Fibroblast of gingiva (primary cell): ENCODE results near the gene NFATC1.

Source experiments
- DNase-seq: peaks from one replicate; pipeline ENCODE4 v3.0.0-alpha.2; 2011; ENCODE audit warnings: low read depth

NFATC1 gene

DNA sequence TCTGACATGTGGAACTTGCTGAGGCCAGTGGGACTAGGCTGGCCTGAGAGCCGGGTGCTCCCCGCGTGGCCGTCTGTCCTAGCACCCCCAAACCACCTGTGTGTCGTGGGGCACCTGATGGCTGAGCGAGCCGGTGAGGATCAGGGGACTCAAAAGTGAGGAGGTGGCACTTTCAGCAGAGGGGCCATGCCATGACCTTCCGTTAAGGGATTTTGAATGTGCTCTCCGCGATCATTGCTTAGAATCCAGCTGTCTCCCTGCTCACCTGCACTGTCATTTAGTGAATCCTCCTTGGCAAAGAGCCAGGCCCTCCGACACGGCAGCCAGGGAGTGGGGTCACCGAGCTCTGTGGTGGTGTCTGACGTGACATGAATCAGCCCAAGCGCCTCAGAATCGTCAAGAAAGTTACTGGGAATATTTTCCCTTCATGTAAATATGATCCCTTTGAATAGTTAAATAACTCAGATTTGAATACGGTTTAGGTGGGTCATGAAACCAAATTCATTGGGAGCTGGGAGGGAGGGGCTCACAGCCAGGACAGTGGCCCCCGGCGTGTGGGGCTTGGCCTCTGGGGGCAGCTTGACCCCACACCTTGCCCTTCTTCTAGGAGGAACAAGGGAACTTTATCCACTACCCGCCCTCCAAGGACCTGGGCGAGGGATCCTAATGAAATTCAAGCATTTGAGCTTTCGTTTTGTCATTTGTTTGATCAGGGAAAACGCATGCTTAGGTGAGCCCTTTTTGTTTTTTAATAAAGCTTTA is 9.5 kb downstream of the NFATC1 start:
- DNase-seq, result no peak

DNA sequence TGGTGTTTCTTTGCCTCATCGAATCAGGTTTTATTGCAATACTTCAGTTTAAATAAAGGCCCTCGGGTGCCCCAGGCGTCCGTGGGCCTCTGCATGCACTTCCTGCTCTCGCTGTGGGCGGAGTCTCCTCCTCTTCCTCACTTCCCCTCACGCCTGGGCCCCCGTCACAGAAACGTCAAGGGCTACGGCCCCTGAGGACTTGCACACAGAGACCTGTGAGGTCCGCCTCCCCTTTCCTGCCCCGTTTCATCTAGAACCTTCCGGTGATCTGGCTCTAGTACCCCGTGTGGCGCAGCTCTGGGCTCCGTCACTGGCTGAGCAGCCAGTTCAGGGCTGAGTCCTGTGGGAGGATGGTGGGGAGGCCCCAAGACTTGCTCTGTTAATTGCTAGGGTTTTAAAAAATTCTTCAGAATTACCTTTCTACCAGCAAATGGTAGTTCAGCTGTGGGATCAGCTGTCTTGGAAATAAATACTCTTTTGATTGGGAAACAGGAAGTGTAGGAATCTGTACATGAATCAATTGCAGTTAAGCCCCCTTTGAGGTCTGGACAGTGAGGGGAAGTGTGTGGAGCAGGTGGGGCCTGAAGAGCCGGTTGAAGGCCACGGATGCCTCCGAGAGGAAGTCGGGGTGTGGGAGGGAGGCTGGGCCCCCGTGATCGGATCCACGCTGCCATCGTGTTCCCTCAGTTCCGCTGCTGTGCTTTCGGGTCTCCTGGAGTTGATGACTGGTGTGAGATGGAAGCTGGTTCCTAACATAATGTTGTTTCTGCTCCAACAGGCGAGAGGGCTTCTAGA is 10.2 kb downstream of the NFATC1 start:
- DNase-seq, result no peak

DNA sequence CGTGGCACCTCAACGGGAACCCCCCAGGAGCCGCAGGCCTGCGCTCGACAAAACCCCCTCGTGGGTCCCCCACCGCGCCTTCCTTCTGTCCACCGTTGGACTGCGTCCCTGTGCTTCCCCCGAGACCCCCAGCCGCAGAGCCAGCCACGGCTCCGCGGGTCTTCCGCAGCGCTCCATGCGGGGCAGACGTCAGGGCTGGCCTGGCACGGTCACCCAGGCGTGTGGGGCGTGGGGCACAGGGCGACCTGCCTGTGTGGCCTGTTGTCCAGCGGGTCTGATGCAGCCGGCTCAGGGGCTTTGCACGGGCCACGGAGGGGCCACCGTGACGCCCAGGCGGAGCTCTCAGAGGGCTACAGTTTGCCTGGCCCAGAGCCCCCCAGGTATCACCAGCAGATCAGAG is 11.0 kb downstream of the NFATC1 start:
- no peak for DNase-seq

DNA sequence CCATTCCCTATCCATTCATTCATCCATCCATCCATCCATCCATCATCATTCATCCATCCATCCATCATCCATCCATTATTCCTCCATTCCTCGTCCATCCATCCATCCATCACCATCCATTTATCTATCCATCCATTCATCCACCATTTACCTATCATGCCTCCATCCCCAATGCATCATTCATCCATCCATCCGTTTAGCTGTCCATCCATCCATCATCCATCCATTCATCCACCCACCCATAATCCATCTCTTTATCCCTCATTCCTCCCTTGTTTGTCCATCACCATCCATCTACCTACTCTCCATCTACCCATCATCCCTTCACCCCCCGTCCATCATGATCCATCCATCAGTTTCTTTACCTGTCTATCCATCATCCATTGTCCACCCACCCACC is 13.6 kb downstream of the NFATC1 start:
- DNase-seq, result no peak

DNA sequence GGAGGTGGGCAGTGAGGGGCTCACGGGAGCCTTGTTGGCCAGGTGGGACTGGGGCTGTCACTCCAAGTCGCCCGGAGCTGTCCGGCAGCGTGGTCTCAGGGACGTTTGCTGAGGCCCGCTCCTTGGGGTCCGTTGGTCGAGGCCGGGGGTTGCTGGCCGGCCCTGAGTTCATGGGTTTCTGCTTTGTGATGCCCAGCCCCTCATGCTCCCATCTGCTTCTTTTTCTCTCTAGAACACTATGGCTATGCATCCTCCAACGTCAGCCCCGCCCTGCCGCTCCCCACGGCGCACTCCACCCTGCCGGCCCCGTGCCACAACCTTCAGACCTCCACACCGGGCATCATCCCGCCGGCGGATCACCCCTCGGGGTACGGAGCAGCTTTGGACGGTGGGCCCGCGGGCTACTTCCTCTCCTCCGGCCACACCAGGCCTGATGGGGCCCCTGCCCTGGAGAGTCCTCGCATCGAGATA is 14.5 kb downstream of the NFATC1 start:
- no peak for DNase-seq

DNA sequence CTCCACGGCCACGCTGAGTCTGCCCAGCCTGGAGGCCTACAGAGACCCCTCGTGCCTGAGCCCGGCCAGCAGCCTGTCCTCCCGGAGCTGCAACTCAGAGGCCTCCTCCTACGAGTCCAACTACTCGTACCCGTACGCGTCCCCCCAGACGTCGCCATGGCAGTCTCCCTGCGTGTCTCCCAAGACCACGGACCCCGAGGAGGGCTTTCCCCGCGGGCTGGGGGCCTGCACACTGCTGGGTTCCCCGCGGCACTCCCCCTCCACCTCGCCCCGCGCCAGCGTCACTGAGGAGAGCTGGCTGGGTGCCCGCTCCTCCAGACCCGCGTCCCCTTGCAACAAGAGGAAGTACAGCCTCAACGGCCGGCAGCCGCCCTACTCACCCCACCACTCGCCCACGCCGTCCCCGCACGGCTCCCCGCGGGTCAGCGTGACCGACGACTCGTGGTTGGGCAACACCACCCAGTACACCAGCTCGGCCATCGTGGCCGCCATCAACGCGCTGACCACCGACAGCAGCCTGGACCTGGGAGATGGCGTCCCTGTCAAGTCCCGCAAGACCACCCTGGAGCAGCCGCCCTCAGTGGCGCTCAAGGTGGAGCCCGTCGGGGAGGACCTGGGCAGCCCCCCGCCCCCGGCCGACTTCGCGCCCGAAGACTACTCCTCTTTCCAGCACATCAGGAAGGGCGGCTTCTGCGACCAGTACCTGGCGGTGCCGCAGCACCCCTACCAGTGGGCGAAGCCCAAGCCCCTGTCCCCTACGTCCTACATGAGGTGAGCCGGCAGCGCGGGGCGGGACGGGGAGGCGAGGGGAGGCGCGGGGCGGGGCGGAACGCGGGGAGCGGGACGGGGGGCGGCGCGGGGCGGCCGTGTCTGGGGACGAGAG is 15.2 kb downstream of the NFATC1 start:
- no peak for DNase-seq

DNA sequence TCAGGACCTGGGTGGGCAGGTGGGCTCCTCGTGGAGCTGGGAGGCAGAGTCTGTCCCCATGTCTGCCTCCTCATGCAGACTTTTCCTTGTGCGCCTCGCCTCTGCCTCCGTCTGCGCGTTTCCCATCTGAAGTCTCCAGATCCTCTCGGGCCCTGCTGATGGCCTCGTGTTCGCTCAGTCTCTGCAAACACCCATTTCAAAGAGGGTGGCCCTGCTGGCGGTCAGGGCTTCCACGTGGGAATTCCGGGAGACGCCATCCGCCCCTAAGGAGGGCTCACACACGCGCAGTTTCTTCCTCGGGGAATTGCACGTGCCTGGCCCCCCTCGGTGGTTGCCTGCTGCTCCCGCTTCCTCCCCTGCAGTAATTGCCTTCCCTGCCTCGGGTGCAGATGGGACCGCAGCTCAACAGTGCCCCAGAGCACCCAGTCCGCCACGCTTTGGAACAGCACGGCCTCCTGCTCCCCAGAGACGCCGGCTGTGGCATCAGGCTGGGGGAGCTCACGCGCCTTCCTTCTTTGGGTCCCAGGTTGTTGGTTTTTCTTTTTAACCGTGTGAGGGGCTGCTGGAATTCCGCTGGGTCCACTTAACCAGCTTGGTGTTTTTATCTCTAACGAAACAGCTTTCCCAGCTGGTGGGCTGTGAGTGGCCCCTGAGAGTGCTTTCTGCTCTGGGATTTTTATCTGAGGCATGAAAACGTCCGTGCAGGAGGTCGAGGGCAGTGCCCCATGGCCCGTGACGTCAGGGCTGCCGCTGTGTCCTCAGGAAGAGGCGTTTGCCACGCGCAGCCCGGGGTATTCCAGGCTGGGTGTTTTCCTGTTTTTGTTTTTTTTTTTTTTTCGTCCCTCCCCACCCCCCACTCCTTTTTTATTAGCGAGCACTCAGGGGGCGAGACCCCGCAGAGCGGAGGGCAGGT is 16.1 kb downstream of the NFATC1 start:
- DNase-seq, result no peak

DNA sequence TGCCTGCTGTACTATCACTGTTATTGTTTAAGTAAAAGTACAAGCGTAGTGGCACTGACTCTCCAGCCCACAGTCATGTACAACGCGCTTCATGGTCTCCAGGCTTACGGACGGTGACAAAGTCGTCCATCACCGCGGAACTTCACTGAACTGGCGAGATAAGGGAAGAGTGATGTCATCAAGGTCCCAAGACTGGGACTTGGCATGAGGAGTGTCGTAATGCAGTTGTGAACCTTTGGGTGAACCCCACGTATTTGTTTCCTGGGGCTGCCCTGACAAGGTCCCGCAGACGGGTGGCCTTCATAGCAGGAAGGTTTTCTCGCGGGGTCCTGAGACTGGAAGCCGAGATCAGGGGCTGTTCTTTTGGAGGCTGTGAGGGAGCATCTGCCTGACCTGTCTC is 17.3 kb downstream of the NFATC1 start:
- DNase-seq, result no peak

DNA sequence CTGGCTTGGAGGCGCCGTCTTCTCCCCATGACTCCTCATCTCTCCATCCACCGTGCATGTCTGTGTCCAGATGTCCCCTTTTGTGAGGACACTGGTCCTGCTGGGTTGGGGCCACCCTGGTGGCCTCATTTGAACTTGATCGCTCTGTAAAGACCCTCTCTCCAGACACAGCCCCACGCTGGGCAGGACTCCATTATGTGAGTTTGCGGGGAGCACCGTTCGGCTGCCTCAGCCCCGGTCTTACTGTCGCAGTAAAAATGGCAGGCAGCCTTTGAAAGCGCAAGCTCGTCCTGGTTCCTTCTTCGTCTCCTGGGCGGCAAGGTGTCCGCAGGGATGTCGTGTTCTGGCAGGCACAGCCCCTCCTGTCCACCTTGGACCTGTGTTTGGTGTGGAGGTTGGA is 17.7 kb downstream of the NFATC1 start:
- DNase-seq, result no peak

DNA sequence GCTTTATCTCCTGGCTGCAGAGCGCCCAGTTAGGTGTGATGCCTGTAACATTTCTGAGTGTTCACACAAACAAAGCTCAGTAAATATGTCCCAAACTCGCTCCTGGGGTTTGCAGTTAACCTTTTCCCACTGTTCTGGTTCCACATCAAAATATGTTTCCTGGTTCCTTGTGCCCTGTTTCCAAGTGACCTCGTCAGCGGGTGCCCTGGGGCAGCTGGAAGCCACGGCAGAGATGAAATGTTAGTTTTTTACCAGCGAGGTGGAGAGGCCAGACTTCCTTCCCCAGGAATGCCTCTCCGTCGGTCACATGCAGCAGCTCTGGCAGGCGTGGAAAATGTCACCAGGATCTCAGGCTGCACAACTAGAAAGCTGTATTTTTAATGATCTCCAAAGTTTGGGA is 18.2 kb downstream of the NFATC1 start:
- no peak for DNase-seq

DNA sequence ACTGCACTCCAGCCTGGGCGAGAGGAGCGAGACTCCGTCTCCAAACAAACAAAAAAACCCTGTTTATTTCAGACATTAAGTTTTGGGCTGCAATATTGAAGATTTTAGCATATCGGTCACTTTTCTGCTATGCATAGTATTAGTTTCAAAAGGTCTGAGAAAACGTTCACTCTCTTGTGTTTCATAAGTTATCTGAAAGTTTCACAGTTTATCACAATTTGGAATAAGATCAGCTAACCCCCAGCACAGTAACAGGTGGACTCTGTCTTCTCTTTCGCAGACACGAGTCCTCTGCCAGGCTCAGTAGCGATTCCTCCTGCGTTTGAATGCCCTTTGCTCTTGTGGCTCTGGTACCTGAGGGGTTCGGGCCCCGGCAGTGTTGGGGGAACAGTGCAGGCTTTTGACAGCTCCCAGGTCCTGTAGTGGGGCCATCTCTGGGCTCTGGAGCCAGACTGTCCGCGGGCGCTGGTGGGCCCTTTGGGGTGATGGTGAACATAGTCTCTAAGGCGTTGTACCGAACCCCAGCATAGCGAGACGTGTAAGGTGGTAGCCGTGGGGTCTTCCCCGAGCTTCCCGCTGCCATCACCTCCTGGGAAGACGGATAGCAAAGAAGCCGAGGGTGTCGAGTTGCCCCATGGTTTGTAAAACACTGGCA is 20.4 kb downstream of the NFATC1 start:
- DNase-seq, result no peak

DNA sequence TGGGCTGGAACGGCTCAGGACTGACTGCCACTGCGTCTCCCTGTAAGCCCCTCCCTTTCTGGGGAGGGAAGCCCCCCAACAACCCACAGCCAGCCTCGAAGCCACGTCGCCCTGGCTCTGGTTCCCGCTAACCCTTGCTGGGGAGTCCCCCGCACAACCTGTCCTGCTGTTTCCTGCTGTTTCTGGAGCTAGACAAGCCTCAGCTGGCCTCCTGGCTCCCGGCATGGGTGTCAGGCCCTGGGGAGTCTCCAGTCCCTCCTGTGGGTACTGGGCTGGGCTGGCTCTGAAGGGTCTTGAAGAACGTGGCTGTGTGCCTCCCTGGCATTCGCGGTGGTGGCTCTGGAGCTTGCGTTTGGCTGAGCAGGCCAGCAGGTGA is 20.9 kb downstream of the NFATC1 start:
- no peak for DNase-seq

DNA sequence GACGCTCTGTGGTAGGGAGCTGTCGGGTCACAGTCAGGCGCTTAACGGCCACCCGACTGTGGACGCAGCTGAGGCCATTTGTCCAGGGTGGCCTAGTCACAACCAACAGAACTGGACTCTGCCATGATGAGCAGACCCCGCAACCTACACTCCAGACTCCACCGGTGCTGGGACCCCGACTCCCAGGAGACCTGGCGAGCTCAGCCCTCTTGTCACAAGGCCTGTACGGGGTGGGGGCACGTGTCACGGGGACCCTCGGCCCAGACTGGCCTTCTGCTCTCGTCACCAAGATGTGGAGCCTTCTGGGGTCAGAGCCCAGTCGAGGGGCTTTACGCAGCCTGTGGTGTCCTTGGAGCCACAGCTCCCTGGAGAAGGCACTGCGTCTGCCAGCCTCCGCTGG is 22.5 kb downstream of the NFATC1 start:
- no peak for DNase-seq

DNA sequence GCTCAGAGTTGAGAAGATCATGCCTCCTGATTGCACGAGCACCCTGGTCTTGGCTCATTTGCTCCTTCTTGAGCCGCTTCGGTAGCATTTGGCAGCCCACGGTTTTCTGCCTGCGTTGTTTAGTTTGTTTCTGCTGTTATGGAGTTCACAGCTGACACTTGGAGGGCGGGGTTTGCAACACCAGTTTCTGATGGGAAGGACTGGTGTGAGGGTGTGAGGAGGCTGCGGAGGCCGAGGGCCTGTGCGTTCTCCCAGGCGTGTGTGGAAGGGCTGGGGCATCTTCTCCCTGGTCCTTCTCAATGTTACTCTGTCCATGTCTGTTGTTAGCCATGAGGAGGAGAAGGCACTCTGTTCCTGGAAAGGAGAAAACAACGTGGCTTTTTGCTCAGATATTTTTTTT is 22.9 kb downstream of the NFATC1 start:
- no peak for DNase-seq

DNA sequence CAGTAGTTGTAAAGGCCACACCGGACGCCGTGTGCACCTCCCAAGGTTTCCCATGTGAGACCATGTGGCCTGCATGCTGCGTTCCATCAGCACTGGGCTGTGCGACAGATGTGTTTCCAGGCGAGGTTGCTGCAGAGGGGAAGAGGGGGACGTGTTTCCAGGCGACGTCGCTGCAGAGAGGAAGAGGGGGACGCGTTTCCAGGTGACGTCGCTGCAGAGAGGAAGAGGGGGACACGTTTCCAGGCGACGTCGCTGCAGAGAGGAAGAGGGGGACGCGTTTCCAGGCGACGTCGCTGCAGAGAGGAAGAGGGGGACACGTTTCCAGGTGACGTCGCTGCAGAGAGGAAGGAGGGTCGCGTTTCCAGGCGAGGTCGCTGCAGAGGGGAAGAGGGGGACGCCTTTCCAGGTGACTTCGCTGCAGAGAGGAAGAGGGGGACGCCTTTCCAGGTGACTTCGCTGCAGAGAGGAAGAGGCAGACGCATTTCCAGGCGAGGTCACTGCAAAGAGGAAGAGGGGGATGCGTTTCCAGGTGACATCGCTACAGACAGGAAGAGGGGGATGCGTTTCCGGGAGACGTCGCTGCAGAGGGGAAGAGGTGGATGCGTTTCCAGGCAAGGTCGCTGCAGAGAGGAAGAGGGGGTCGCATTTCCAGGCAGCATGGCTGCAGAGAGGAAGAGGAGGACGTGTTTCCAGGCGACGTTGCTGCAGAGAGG is 24.5 kb downstream of the NFATC1 start:
- DNase-seq, result no peak

DNA sequence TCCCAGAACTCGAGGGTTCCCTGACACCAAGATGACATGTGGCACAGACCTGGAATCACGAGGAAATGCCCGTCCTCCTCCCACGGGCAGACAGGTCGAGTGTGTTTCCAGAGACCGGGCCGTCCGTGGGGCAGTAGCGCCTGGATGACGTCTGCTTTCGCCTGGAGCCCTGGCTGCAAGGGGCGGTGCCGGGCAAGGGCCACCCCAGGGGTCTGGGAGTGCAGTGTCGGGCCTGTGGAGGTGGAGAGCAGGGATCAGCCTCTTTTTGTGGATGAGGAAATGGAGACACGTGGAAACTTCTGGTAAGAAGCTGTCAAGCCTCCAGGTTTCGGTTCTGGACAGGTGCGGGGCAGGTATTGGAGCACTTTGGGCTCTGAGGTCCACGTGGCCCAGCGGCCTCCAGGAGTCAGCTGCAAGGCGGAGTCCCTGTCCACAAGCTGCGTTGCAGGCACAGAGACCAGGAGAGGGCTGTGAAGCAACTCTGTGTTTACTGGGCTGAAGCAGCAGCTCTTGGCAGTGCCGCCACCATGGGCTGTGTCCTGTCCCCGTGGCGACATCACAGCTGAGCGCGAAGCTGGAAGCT is 25.6 kb downstream of the NFATC1 start:
- DNase-seq, result no peak

DNA sequence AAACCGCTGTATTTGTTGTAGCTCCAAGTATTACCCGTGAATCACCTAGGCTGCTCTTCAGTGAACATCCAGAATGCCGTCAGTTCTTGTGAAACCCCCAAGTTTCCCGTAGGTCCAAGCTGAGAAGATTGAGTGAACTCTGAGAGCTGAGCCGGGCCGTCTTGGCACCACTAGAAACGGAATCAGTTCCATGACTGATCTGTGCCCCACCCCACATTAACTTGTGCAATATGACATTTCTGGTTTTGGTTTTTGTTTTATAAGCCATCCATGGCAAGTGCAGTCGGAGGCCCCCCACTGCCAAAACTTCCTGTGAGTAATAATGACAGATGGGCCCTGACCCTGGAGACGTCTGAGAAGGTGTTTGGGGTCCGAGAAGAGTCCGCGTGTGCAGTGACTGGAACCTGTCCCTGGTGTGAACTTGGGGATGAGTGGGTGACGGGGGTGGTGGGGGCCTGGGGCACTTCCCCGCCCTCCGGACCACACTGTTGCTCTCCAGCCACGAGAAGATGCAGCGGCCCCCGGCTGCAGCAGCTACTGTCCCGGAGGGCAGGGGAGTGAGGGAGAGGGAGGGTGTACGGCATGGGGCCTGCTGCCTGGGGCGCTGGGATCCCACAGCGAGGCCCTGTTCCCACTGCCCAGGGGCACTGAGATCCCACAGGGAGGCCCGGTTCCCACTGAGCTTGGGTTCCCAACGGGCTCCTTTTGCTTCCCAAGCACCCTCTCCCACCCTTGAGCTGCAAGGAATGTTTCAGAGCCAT is 26.5 kb downstream of the NFATC1 start:
- peak; percentile 61 for DNase-seq

DNA sequence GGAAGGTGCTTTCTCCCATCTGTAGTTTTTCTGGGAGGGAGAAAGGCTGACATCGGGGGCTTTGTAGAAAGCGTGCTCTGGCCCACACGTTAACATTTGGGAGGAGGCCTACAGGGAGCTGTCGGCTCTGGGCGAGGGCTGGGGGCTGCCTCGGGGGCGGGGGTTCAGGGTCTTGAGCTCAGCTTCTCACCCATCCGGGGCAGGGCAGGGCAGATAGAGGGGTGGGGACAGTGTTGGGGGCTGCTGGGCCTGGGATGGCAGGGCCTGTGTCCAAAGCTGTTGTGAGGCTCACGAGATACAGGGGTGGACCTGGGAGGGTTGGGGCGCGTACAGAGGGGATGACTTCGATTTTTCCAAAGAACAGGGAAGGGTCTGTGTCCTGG is 27.0 kb downstream of the NFATC1 start:
- DNase-seq, result no peak
